GM21381 (cell line): ENCODE data around the gene SNX20.
A peak's percentile ranks its signal among the peaks of the same experiment; 100 is the strongest.

Source experiments
- ATAC-seq: cut with Tn5 transposase; IDR thresholded peaks from one replicate; pipeline ENCODE4 v1.9.1; 2021; ENCODE audit warnings: mild to moderate bottlenecking, moderate library complexity; ENCODE audit not compliant: unreplicated experiment

Gene SNX20

DNA sequence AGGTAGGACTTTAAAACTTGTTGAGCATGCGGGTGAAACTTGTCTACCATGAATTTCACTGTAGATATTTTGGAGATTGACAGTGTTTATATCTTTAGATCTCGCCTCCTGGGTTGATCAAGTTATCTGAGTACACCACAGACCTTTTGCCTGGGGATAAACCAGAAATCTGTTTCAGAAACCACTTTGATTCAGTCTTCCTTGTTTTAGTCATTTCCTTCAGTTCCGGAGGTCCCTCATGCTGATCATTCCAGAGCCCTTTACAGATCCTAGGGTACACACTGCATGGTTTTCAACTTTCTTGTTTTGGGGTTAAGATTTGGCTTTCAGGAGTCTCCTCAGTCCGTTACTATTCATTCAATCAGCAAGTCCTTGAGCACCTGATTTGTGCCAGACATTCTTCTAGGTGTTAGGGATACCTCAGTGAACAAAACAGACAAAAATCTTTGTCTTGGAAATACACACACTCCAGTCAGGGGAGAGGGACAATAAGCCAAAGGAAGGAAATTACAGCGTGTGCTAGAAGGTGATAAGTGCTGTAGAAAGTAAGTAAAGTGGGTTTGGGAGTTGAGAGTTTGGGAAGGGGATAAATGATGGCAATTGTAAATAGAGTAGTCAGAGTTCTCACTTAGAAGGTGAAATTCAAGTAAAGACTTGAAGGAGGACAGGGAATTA, 24.5 kb upstream of the SNX20 start:
- ATAC-seq: no peak

DNA sequence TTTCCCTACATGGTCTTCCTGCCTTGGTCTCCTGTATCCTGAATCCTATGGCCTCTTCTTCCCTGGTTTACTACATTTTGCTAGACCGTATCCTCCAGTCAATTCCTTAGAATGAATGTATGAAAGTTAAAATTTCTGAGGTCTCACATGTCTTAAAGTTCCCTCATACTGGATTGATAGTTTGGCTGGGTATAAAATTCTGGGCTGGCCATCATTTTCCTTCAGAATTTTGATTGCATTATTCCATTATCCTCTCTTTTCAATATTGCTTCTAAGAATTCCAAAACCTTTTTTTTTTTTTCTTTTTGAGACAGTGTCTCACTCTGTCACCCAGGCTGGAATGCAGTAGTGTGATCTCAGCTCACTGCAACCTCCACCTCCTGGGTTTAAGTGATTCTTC, 23.1 kb upstream of the SNX20 start:
- ATAC-seq: no peak

DNA sequence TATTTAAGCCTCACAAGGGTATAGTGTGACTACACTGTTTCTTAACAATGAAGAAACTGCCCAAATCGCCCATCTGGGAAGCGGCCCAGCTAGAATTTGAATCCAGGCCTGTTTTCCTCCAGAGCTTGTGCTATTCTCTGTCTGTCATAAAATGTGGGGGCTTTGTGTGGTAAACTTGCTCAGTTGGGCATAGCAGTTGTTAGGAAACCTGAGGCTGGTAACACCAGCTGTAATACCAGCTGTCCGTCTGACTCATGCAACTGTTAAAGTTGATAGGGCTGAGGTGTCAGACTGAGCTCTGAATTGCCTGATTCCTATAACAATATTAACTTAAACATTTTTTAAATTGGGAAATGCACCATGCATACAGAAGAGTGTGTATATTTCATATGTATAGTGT, 21.6 kb upstream of the SNX20 start:
- ATAC-seq: no peak

DNA sequence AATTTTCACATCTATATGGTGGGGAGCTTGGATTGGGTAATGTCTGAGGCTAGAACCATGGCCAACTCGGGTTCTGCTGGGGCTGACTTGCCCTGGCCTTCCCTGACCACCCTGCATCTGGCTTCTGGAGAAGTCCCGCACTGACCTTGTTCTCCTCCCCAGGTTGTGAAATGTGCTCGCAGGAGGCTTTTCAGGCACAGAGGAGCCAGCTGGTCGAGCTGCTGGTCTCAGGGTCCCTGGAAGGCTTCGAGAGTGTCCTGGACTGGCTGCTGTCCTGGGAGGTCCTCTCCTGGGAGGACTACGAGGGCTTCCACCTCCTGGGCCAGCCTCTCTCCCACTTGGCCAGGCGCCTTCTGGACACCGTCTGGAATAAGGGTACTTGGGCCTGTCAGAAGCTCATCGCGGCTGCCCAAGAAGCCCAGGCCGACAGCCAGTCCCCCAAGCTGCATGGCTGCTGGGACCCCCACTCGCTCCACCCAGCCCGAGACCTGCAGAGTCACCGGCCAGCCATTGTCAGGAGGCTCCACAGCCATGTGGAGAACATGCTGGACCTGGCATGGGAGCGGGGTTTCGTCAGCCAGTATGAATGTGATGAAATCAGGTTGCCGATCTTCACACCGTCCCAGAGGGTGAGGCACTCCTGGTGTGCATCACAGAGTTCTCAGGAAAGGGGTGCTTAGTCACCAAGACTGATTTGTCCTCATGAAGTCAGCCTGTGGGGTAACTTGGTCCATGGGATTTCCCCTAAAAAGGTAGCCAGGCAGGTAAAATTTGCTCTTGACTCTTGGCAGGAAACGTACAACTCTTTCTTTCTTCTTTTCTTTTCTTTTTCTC, 18.4 kb upstream of the SNX20 start:
- ATAC-seq: no peak

DNA sequence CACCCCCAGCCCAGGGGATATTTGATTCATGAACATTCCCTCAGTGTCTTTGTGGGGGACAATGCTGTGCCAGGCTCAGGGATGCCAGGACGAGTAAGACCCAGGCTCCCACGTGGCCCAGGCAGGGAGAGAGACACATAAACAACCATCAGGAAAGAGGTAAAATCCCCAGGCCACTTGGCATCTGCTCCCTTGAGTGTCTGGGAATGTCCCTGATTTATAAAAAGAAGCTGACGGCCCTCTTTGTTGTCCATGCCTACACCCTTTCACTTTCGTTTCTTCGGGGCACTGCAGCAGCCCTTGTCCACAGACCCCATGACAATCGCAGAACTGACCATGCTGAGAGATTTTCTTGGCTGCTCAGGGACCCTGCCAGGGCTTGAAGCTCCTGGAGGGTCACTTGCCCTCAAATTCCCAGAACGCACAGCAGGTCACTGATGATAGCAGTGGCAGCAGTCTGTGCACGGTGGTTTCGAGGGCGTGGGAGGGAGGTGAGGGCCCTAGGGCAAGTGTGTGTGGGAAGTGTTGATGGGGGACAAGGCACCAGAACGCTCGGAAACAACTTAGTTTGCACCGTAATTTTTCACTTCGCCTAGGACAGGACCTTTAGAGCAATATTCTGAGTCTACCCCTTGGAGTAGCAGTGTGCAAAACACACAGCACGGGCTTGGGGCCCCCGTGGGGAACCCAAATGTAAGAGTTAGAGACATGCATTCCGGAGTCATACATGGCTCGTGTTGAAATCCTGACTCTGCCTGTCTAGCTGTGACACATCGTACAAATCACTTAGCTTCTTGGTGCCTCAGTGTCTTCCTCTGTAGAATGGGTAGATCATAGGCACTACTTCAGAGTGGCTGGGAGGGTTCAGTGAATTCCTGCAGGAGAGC, 17.0 kb upstream of the SNX20 start:
- ATAC-seq: peak; percentile 37

DNA sequence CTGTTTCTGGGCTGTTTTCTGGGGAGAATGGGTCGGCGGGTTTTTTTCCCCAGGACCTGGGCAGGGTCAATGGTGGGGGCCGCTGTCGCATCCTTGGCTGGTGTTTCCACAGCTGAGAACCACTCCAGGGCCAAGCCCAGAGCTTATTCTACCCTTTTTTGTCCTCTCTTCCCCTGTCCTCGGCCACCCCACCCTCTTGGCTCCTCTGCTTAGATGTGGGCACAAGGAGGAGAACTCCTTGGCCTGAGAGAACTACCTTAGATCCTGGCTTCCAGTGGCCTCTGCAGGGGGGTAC, 16.3 kb upstream of the SNX20 start:
- ATAC-seq: no peak

DNA sequence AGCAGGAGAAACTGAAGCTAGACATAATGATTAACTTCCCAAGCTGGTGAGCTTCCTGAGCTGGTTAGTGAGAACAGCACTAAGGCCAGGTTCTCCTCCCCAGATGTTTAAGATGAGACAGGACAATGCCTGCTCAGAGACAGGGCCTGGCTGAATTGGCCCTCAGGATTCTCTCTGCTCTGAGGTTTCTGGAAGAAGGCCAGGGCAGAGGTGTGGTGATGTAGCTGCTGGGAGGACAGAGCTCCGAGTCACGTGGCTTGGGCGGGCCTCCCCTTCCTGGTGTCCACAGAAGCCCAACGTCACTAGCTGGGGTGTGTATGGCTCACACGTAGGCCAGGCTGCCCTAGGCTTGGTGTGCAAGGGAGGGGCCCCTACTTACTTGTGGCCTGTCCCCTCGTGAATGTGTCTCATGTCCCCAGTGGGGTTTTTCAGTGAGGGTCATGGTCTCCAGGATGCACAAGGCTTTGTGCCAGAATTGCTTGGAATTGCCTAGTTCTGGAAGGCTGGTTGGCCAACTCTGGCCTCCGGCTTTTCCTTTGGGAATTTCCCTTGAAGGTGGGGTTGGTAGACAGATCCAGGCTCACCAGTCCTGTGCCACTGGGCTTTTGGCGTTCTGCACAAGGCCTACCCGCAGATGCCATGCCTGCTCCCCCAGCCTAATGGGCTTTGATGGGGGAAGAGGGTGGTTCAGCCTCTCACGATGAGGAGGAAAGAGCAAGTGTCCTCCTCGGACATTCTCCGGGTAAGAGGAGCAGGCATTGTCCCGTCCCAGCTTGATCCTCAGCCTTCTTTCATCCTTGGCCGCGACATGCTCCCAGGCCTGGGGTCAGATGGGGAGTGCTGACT, 15.7 kb upstream of the SNX20 start:
- peak; percentile 65 for ATAC-seq

DNA sequence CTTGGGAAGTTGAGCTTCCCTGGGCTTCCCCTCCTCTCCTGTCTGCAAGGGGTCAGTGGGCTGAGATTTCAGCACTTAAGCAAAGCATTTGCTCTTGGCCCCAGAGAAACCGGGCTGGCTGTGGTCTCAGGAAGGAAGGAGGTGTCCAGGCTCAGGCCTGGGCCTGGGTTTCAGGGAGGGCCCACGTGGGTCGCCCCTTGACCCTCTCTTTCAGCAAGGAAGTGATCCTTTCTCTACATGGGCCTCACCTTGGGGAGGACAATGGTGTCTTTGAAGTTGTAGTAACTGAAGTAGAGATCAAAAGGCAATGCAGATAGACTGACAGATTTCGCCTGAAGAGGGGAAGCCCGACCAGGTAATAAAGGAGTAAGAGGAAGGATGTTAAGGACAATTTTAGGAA, 15.0 kb upstream of the SNX20 start:
- ATAC-seq: peak; percentile 24

DNA sequence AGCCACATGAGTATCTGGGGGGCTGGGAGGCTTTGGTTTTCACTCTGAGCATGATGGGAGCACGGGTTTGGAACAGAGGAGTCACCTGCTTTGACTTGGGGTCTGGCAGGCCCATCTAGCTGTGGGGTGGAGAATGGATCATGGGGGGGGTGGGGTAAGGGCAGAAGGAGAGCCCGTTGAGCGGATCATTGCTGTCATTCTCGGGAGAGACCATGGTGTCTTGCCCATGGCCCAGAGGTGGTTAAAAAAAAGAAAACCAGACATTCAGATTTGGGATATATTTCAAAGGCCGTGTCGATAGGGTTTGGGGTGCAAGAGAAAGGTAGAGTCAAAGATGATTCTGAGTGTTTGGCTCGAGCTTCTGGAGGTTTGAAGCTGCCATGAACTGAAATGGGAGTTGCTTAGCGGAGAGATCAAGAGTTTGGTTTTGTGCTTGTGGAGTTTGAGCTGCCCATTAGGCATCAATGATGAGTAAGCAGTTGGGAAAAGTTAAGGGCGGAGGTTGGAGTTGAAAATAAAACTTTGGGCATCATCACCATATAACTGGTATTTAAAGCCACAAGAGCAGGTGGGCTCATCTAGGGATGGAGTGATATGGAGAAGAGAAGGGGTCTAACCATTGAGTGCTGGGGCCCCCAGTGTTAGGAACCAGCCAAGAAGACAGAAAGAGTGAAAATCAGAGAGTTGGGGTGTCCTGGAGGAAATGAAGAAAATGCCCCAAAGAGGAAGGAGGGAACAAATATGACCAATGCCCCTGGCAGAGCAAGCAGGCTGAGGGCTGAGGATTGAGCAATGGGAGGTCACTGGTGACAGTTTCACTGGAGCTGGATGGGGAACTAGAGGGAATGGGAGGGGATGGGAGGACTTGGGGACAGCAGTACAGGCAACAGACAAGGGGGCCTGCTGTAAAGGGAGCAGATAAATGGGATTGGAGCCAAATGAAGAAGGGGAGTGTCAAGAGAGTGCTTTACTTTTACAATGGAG, 14.2 kb upstream of the SNX20 start:
- no peak for ATAC-seq

DNA sequence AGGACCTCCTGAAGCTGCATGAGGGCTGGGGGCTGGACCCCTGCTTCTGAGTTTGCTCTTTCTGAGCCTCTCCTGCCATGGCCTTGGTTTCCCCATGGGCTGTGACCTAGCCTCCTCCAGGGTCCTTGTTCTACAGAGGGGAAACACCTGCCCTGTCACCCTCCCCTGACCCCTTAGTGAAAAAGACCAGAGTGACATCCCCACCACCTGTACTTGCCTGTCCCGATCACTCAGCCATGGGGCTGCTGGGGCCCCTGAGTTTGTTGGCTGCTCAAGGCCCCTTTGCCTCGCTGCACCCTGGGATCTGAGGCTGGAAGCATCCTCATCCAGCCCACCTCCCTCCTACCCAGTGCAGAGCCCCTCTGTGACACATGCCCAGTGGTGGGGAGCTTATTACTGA, 13.1 kb upstream of the SNX20 start:
- no peak for ATAC-seq

DNA sequence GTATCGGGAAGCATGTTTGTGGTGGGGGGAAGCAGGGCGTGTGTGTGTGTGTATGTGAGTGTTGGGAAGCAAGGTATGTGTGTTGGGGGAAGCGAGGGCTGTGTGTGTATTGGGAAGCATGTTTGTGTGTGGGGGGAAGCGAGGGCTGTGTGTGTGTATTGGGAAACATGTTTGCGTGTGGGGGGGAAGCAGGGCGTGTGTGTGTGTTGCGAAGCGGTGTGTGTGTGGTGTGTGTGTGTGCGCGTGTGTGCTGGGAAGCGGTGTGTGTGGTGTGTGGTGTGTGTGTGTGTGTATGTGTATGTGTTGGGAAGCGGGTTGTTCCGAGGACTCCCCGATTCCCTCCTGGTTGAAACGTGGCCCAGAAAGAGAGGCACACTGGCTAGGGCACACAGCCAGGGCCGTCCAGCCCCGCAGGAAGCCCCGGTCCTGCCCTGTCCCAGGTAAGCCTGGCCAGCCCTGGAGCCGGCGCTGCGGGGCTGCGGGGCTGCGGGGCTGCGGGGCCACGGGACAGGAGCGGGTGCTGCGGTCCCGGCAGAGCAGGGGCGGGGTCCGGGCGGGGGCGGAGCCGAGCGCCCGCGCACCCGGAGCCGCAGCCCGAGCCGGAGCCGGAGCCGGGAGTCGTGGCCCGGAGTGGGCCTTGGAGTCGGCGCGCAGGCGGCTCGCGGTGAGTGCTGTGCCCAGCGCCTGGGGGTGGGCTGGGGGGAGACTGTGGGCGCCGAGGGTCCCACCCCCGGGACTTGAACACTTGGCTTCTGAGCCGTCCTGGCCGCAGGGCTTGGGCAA, 12.1 kb upstream of the SNX20 start, which contains the start of gene NOD2:
TSS of gene NOD2 (plus strand) at position 608 of the 783 bp plus-strand sequence. CDS start 5,890 bp downstream, outside the sequence.
- ATAC-seq: no peak

DNA sequence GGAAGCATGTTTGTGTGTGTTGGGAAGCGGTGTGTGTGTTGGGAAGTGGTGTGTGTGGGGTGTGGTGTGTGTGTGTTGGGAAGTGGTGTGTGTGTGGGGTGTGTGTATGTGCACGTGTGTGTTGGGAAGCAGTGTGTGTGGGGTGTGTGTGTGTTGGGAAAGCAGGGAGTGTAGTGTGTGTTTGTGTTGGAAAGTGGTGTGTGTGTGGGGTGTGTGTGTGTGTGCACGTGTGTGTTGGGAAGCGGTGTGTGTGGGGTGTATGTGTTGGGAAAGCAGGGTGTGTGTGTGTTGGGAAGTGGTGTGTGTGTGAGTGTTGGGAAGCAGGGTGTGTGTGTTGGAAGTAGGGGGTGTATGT, 11.5 kb upstream of the SNX20 start:
- no peak for ATAC-seq

DNA sequence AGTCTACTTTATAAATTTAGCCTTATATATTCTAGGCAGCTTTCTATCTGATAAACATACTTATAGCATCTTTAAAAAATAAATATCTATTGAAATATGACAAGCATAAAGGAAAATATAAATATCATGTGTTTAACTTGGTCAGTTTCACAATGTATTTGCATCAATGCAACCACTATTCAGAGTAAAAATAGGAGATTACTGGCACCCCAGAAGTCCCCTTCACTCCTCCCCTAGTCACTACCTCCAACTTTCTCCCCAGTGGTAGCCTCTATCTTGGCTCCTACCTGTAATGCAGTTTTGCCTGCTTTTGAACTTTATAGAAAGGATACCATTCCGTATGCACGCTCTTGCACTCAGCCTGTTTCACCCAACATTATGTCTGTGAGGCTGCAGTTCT, 9.1 kb upstream of the SNX20 start:
- no peak for ATAC-seq

DNA sequence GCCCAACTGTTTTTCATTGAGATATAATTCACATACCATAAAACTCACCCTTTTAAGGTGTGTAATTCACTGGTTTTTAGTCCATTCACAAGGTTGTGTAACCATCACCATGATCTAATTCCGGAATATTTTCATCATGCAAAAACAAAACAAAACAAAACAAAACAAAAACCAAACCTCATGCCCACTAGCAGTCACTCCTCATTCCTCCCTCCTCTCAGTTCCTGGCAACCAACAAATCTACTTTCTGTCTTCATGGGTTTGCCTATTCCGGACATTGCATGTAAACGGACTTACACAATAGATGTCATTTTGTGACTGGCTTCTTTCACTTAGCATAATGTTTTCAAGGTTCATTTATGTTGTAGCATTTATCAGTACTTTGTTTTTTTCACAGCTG, 7.8 kb upstream of the SNX20 start:
- no peak for ATAC-seq

DNA sequence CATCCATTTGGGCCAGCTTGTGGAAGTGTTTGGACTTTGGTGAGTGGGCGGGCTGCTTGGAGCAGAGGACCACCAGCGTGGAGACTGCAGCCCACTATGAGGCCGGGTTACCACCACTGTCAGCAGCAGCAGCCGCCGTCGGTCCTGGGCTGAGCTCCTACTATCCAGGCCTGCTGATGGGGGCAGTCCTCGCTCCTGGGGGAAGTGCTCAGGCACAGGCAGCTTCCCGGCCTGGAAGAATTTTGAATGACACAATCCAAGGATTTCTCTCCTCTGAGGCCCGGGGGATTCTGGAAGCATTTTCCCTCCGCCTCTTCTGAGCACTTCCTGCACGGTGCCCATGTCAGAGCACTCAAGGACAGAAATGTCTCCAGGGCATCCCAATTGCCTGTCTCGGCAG, 7.0 kb upstream of the SNX20 start:
- ATAC-seq: no peak

DNA sequence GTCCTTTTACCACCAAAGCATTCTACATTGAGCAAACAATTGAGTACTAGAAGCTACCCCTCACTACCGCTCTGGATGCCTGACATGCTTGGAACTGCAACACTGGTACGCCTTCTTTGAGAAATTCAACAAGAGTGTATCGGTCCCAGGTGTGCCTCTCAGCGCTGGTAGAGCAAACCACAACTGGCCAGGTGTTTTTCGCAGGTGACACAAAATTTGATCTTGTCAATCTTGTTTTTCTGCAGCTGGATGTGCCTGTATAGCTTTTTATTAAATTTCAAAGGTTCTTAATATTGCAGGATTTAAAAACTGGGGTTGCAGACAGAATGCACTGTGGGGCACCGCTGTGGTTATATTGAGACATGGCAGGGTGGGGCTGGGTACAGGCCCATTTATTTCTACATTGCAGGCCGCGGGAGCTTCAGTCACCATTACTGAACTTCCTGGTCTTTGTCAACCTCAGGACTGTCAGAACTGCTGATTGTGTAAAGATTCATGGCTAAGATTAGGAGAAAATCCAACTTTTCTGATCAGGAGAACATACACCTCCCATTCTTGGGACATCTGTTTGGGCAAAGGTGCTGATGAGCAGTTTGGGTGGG, 4.5 kb upstream of the SNX20 start:
- ATAC-seq: no peak

DNA sequence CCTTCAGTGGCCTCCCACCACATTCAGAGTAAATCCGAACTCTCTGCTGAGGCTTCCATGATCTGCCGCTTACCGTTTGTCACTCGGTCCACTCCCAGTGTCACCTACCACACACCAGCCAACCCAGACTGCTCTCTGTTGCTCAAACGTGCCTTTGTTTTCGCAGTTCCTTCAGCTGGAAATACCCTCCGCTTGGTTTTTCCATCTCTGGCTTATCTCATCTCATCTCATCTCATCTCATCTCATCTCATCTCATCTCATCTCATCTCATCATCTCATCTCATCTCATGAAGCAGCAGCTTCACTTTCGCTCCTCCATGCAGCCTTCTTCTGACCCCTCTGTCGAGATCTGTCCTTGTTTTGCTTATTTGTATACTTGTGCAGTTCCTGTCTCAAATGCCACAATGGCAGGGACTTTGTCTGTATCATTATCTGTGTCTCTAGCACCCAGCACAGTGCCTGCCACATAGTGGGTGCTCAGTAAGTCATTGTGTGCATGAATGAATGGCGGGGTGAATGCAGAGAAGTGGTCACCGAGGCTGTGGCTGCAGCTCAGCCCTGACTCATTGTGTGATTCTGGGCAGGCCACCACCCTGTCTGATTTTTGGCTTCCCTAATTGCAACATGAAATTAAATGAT, 3.8 kb upstream of the SNX20 start:
- ATAC-seq: no peak
